ENCODE measurements around the gene MBD5.

The MBD5 gene

DNA sequence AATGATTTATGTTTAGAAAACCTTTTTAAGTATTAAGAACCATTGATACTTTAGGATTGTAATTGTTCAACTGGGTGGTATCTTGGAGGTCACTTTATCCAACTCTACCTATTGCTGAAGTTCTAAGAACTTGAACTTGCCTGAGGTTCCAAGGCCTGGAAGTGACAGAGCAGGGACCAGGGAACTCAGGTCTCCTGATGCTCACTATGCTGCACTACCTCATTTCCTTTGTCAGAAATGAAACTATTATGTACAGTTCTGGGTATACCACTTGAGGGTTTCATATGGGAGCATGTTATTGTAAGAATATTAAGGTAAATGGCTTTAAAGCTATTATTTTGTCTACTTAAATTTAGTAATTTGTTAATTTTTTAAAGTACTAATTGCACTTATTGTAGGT is 3.0 kb downstream of the MBD5 start:
- DNase-seq, result no peak

DNA sequence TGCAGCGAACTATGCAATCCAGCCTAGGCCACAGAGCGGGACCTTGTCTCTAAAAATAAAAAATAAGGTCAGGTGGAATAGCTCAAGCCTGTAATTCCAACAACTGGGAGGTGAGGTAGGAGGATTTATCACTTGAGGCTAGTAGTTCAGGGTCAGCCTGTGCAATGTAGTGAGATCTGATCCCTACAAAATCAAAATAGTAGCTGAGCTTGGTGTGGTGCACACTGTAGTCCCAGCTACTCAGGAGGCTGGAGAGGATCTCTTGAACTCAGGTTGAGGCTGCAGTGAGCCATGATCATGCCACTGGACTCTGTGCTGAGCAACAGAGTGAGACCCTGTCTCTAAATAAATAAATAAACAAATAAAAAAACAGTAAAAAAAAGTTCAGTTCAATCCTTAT is 5.7 kb downstream of the MBD5 start:
- no peak for DNase-seq

DNA sequence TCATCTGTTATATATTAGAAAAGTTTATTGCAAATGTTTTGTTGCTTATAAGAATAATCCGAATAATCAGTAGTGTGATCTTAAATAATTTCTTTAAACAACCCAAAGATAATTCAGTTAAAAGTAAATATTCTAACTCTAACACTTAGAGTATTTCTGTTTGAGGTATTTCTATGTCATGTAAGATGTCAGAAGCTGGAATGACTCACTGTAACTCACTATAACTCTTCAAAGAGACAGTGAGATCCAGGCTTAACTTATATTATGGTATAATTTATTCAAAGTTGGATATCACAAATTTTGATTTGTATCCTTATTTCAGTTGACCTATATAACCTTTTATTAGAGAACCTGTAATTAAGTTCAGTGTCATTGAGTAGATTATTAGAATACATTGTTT is 6.9 kb downstream of the MBD5 start:
- DNase-seq, result no peak

DNA sequence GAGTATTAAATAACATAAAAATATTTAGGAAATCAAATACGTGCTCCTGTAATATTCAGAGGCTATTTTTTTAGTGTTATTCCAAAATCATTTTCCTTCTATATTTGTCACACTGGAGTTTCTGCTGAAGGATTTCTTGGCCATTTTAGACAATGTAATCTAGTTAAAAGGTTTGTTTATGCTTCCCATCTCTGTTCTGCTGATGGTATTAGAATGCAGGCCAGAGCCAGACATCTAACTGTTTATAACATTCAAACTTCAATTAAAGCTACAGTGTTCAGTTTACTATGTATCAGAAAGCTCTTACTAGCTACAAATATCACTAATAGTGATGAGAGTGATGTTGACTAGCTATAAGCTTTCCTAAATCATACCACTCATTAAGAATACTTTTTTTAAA is 7.9 kb downstream of the MBD5 start:
- no peak for DNase-seq

DNA sequence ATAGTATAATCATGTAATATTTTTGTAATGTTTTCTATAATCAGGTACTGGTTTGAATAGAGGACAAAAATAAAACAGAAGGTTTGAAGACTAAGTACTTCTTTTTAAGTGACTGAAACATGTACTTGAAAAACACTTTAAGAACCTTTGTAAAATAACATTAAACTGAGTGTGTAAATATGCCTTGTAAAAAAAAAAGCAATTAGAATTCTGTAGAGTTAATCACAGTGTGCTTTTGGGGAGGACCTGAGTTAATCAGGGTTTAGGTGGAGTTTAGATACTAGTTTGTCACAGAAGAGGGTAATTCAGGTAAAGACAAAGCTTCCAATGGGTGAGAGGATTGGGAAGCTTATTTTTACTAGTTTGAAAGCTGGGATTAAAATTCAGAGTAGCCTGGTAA is 10.3 kb downstream of the MBD5 start:
- DNase-seq, result no peak

DNA sequence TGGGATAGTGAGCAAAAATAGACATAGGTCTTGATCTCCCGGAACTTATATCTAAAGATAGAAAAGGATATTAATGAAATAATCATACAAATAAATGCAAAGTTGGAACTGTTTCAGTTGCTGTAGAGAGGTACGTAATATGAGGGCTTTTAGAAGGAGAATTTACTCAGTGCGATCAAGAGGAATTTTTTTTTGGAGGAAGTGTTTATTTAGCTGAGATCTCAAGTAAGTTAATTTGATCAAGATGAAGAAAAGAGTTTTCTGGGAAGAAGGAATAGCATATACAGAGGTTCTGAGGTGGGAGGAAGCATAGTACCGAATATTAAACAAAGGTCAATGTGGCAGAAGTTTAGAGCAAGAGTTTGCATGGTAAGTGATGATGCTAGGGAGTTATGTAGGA is 11.3 kb downstream of the MBD5 start:
- DNase-seq, result no peak

DNA sequence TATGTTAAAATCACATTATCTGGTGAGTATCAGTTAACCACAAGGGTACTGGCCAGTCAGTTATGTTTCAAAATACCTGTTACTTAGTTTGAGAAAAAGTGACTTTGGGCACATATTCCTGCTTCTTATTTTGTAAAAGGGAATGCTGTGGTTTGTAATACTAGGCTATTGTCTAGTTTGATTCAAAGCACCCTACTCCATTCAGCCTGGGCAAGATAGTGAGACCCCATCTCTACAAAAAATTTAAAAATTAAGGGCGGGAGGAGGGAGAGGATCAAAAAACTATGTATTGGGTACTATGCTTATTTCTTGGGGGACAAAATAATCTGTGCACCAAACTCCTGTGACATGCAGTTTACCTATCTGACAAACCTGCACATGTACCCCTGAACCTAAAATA is 18.9 kb downstream of the MBD5 start:
- DNase-seq, result no peak

DNA sequence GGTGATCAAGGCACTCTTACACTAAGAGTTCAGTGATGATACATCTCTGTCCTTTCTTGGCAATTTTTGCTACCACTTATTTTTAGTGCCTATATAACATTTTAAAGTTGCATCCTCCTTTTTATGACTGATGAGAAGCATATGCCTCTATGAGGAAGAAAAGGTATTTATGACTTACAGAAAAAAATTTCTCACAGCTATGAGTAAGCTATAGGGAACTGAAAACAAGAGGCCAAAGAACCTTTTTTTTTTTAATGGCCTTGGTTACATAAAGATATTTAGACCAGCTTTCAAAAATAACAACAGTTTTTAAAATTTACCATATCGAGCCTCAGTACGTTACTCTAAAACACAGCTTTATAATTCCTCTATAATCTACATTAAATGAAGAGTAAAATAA is 21.3 kb downstream of the MBD5 start:
- no peak for DNase-seq

DNA sequence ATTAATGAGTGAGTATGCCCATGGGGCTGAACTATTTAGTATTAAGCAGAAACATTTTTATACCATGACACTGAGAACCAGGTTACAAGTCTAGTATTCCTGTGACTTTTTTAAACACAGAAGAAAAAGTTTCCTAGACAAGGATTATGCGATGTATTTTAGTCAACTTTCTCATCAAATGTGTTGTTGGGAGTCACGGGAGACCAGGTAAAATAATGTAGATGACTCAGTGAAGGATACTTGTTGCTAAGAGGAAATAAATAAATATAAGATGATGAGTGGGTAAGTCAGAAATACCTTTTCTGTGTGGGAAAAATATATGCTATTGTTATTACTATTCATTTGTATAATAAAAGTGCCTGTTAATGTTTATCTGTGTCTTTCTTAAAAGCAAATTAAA is 23.4 kb downstream of the MBD5 start:
- DNase-seq, result no peak

DNA sequence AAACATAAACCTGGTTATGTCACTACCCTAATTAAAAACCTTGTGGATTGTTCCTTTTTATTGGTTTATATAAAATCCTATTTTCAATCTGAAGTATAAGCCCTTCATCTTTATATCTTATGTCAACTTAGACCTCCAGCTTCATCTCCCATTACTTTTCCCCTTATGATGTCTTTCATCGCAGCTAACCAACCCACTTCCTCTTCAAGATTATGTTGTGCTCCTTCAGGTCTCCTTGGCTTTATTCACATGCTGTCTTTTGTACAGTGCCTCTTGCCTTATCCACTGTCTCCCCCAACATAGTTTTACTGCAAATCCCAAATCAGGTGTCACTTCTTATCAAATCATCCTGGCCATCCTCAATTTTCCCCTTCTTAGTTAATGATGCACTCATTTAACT is 25.9 kb downstream of the MBD5 start:
- DNase-seq, result no peak

DNA sequence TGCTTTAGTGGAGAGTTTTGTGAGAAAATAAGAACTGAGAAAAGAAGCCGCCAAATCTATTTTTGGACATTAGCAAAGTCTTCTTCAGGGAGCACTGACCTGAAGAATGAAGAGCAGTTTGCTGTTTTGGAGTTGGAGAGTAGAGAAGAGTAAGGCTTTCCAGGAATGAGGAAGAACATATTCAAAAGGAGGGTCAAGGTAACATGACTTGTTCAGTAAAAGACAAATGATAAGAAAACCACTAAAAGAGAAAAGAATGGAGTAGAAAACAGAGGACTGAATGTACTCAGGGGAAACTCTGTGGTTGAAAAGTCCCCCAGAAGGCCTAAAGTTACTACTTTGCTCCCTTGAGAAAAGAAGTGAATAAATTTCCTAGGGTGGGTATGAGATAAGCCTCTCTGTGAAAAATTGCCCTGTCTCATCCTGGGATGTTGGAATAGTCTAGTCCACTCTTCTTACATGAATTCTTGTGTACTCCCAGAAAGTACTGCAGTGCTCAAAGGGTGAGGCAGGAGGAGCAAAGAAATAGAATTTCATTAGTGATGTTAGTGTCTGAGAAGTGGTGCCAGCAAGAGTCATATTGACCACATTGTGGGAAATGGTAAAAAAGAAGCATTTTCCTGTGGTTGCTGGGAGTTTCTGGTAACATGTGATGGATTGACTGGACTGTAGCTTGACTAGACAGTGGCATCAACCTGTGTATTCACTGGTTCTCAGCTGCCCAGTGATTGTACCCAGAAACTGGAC is 27.8 kb downstream of the MBD5 start:
- no peak for DNase-seq

DNA sequence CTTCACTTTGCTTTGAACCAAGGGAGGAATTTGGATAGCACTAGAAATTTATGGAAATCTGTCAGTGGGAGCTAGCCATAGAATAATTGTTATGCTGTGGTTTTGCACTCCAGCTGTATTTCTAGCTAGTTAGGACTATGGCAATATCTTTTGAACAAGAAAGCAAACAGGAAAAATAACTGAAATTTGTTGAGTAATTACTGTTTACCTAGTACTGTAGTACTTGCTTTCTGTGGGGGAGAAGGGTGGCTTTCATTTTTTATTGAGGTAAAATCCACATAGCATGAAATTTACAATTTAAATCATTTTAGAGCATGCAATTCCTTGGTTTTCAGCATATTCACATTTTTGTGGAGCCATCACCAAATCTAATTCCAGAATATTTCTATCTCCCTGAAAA is 28.4 kb downstream of the MBD5 start:
- no peak for DNase-seq

DNA sequence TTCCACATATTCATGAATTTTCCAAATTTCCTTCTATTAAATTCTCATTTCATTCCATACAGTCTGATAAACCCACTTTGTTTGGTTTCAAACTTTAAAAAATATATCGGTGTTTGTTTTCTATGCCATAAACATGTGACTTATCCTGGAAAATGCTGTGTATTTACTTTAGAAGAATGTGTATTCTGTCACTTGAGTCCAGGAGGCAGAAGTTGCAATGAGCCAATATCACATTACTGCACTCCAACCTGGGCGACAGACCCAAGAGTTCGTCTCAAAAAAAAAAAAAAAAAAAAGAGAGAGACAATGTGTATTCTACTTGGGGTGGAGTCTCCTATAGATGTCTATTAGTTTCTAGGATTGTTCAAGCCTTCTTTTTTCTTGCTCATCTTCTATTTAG is 31.8 kb downstream of the MBD5 start:
- no peak for DNase-seq

DNA sequence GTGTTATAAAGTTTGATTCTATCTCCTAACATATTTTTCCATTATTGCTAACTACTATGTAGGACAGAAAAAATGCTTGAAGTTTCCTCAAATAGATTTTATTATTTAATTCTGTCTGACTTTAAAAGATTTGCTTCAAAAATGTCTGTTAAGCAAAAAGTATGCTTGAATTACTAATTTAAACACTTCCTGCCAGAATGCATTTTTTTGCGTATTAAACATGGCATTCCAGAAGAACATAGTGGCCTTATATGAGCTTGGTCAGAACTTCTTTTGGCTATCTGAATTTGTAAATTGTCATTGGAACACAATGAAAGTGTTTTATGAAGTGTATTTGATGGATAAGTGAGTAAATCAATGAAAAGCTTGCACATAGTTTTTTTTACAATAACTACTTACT is 37.8 kb downstream of the MBD5 start:
- no peak for DNase-seq

DNA sequence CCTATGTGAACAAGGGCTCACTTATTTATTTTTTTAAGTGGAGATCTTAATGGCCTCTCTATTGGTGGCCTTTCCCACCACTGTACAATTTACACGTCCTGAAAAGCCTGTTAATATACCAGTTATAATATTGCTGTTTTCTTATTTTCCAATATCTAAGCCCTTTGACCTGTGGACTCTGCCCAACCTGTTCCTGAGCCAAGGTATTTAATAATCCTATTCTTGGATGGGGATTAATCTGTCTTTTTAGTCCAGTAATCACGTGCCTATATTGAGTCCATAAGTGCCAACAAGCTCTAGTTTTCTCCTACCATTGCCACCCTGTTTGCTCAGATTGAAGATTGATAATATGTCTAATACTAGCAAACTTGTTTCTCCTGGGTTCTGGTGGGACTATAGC is 42.7 kb downstream of the MBD5 start:
- DNase-seq, result no peak

DNA sequence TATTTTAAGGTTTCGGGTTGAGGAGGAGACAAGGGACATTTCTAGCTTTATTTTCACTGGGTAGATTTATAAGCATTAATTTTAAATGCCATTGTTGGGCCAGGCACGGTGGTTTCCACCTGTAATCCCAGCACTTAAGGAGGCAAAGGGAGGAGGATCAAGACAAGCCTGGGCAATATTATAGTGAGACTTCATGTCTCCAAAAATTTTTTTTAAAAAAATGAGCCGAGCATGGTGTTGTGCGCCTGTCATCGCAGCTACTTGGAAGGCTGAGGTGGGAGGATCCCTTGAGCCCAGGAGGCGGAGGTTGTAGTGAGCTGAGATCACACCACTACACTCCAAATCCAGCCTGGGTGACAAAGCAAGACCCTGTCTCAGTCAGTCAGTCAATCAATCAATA is 45.0 kb downstream of the MBD5 start:
- DNase-seq, result no peak

DNA sequence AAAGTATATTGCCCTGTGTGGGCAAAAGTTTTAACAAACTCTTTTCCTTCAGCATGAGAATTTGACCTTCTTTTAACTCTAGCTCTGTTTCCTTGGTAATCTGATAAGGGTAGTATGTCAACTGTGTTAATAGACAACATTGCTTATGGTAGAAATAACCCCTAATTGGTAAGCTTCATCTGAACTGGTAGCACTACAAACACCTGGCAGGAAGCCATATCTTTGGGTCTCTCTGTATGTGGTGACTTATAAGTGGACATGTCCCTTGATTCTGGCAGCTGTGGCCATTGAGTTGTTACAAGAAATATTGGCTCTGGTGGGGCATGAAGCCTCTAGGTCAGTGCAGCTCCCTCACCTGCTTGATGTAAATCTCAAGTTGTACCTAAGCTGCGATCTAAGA is 46.9 kb downstream of the MBD5 start:
- DNase-seq, result no peak

DNA sequence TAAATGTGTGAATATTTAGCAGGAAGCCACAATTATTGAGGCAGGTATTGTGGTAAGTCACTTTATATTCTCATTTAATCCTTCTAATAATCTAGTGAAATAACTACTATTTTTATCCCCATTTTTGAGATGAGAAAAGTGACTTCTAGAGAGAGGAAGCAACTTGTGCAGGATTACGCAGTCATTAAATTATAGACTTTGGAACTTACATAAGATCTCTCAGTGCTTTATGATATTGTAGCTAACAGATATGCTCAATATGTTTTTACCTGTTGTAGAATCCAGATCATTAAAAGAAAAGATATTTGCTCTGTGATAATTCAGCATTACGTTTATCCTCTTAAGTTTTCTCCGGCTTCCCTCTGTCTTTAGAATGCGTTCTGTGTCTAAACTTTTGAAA is 50.5 kb downstream of the MBD5 start:
- no peak for DNase-seq

DNA sequence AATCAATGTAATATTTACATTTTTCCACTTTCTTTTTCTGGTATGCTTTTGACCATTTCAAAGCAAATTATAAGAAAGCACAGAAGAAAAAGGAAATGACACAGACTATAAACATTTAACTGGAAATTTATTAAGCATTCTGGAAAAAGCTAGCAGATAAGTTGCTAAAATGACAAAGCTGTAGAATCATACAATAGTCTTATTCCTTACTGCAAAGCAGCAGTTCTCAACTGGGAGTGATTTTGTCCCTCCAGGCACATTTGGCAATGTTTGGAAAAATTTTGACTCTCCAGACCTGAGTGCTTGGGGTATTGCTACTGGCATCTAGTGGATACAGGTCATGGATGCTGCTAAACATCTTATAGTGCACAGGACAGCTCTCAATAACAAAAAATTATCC is 75.1 kb downstream of the MBD5 start:
- DNase-seq, result no peak

DNA sequence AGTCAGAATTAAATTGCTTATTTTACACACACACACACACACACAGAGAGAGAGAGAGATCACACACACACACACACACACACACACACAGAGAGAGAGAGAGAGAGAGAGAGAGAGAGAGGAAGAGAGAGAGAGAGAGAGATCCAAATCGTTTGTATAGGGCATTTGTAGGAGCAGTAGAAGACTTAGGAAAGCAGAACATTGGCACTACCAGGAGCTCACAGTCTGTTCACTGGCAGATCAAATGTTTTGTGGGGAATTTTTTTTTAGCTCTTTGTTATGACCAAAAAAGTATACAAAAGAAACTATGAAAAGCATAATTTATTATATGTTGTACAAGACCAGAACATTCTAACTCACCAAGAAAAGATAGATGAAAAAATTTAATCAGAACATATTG is 81.8 kb downstream of the MBD5 start:
- peak; percentile 16 for DNase-seq

DNA sequence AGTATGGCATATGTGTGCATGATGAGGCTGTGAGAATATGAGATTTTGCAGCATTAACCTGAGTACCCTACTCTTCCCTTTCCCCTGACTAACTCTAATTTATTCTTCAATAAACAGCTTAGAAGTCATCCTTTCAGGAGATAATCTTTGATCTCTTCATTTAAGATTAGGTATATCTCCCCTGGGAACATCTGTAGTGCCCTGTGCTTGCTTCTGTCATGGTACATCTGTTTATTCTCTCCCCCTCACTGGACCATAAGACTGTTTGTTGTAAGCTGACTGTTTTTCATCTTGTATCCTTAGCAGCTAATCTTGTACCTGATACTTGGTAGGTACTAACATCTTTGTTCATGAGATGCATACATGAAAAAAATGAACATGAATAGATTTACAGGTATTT is 83.1 kb downstream of the MBD5 start:
- DNase-seq, result no peak

DNA sequence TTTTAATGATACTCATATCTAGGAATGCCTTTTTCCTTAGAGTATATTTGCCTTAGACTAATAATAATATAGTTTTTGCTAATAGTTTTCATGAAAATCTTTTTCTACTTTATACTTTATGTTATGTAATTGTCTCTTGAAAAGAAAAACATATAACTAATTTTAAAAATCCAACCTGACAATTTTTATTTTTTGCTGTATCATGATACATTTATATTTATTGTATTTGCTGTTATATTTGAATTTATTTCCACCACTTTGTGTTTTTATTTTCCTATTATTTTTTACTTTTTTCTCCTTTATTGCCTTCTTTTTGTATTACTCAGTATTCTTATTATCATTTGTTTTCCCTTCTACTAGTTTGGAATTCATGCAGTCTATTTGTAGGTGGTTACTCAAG is 85.4 kb downstream of the MBD5 start:
- DNase-seq, result no peak

DNA sequence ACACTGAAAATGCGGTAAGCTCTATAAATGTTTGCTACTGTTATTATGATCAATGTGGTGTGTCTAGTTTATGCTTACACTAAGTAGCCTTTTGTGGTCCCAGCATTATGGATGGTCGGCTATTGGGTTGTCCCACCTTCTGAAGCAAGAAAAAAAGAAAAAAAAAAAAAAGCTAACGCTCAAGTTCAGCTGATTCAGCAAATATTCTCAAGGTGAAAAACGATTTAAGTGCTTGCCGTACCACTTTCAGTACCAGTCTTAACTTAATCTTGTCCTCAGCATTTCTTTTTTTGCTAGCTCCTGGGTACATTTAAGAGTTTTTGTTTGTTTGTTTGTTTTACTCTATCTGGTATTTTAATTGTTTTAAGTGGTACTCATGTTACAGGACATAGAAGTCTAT is 87.5 kb downstream of the MBD5 start:
- DNase-seq, result no peak

DNA sequence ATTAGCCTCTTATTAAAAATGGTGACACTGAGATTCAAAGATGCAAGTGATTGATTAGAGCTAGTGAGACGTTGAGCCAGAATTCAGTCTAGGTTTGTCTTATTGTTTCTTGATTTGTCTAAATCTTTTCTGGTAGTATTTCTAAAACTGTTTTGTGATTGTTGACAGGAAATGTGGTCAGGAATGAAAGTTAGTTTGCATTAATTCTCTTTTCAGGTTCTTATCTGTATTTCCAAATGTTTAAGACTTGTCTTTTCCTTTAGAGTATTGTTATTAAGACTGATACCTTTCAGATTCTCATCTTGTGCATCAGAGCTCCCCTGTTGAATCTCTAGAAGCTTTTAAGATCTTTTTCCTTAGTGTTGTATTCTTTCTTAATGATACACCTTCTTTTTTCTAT is 89.3 kb downstream of the MBD5 start:
- no peak for DNase-seq

DNA sequence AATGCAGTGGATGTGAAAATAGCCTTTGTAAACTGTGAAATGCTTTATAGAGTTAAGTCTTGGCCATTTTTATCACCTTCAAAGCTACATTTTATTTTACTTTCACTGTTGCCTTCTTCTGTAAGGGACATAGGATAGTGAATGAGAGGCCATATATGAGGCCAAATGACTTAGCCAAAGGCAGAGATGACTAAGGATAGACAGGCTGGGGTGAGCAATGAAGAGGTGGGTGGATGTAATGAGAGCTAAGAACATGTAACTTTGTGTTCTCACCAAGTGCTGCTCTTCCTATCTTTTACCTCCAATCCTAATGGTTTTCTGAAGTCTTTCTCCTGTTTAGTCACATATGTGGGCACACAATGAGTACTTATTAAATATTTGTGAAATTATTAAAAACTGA is 101.9 kb downstream of the MBD5 start:
- no peak for DNase-seq

DNA sequence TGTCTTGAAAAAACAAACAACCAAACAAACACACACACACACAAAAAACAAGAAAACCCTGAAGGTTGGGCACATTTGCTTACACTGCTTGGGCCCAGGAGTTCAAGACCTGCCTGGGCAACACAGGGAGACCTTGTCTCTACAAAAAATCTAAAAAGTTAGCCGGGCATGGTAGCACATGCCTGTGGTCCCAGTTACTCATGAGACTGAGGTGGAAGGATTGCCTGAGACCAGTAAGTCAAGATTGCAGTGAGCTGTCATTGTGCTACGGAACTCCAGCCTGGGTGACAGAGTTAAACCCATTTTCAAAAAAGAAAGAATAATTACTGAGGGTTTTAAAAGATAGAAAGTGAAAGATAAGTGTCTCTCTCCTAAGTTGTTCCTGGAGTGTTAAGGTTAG is 103.4 kb downstream of the MBD5 start:
- DNase-seq, result no peak
